IMR-90 (cell line): ENCODE measurements around the gene FJX1. TPM values are rescaled to one million over a fixed set of nuclear protein-coding genes. Genes with fewer than 3 reads are reported as not detected.
A peak's percentile ranks its signal among the peaks of the same experiment; 100 is the strongest.

Experiments
- ATAC-seq: fragments of 200-7000 bp; cut with Tn5 transposase; 2 replicates; pipeline ENCODE4 v1.9.1; 2020; ENCODE audit warnings: low read depth, mild to moderate bottlenecking, moderate library complexity
- BruUV-seq: library from RNA; stranded (reverse); fragments of 400-500 nt; replicated peaks from 2 replicates; lab custom pipeline; 2021; lab: Mats Ljungman, UMichigan
- CTCF ChIA-PET: fragments of 300-600 bp; formaldehyde crosslinking; extraction: SDS; loops from one replicate; lab custom pipeline; 2021; ENCODE audit warnings: antibody characterized with exemption; lab: Yijun Ruan, JAX
- POLR2A ChIA-PET: fragments of 300-600 bp; sonication (Branson Sonifier 250); formaldehyde crosslinking; loops from one replicate; lab custom pipeline; 2022; ENCODE audit warnings: antibody characterized with exemption; ENCODE audit not compliant: unreplicated experiment; lab: Charles Lee
- DNase-seq: peaks from one replicate; pipeline ENCODE4 v3.0.0; 2013
- H2AFZ ChIP-seq: replicated peaks from 2 replicates; pipeline ENCODE3; 2013; ENCODE audit warnings: low read length, mild to moderate bottlenecking; ENCODE audit not compliant: poor library complexity
- H2AK5ac ChIP-seq: 2 replicates; pipeline ENCODE4 v1.6.1; 2013; ENCODE audit warnings: low read depth, low read length, inconsistent platforms
- H2AK9ac ChIP-seq: replicated peaks from 2 replicates; pipeline ENCODE3; 2013; ENCODE audit warnings: mild to moderate bottlenecking, low read depth, low read length, moderate library complexity; ENCODE audit not compliant: poor library complexity
- H2BK120ac ChIP-seq: 2 replicates; pipeline ENCODE4 v1.6.1; 2013; ENCODE audit warnings: low read depth, low read length, inconsistent platforms
- H2BK15ac ChIP-seq: 3 replicates; pipeline ENCODE4 v1.6.1; 2013; ENCODE audit warnings: low read depth, low read length, inconsistent platforms
- H2BK20ac ChIP-seq: 2 replicates; pipeline ENCODE4 v1.6.1; 2013; ENCODE audit warnings: low read depth, mild to moderate bottlenecking, inconsistent platforms, low read length, moderate library complexity
- H2BK5ac ChIP-seq: 2 replicates; pipeline ENCODE4 v1.6.1; 2013; ENCODE audit warnings: mild to moderate bottlenecking, low read depth, low read length, inconsistent platforms; ENCODE audit not compliant: poor library complexity, severe bottlenecking
- H3K14ac ChIP-seq: replicated peaks from 2 replicates; pipeline ENCODE4 v1.6.1; 2013; ENCODE audit warnings: low read depth, low read length, inconsistent platforms
- H3K18ac ChIP-seq: 2 replicates; pipeline ENCODE4 v1.6.1; 2013; ENCODE audit warnings: low read depth, low read length, control low read depth
- H3K23ac ChIP-seq: 2 replicates; pipeline ENCODE4 v1.6.1; 2013; ENCODE audit warnings: low read depth, low read length, inconsistent platforms
- H3K27ac ChIP-seq: 2 replicates; pipeline ENCODE4 v1.5.1; 2013; ENCODE audit warnings: mild to moderate bottlenecking, control low read depth, low read length; ENCODE audit not compliant: insufficient read depth
- H3K27me3 ChIP-seq: 2 replicates; pipeline ENCODE4 v1.6.1; 2013; ENCODE audit warnings: low read length; ENCODE audit not compliant: control insufficient read depth, insufficient read depth
- H3K36me3 ChIP-seq: 2 replicates; pipeline ENCODE4 v1.6.1; 2013; ENCODE audit warnings: low read length, mixed read lengths; ENCODE audit not compliant: control insufficient read depth, insufficient read depth
- H3K4ac ChIP-seq: 2 replicates; pipeline ENCODE4 v1.6.1; 2013; ENCODE audit warnings: low read depth, low read length, inconsistent platforms
- H3K4me1 ChIP-seq: 2 replicates; pipeline ENCODE4 v1.6.1; 2013; ENCODE audit warnings: low read length, mixed read lengths; ENCODE audit not compliant: control insufficient read depth, insufficient read depth
- H3K4me2 ChIP-seq: 2 replicates; pipeline ENCODE4 v1.6.1; 2013; ENCODE audit warnings: low read depth, mild to moderate bottlenecking, control low read depth, low read length, moderate library complexity
- H3K4me3 ChIP-seq: 2 replicates; pipeline ENCODE4 v1.5.1; 2013; ENCODE audit warnings: low read depth, mild to moderate bottlenecking, control low read depth, low read length, moderate library complexity; ENCODE audit not compliant: insufficient read depth
- H3K56ac ChIP-seq: 2 replicates; pipeline ENCODE4 v1.6.1; 2013; ENCODE audit warnings: low read length, inconsistent platforms; ENCODE audit not compliant: insufficient read depth; ENCODE audit errors: extremely low read depth
- H3K79me1 ChIP-seq, 2 experiments: 2 replicates each; pipeline ENCODE4 v1.6.1; 2013; ENCODE audit warnings: low read length in 2 of 2, inconsistent platforms in 1 of 2, low read depth in 1 of 2
- H3K9ac ChIP-seq: 2 replicates; pipeline ENCODE4 v1.6.1; 2013; ENCODE audit warnings: low read depth, low read length, control low read depth
- H3K9me1 ChIP-seq: 2 replicates; pipeline ENCODE4 v1.6.1; 2013; ENCODE audit warnings: low read length, inconsistent platforms; ENCODE audit not compliant: insufficient read depth
- H3K9me3 ChIP-seq: 2 replicates; pipeline ENCODE4 v1.6.1; 2013; ENCODE audit warnings: low read length; ENCODE audit not compliant: control insufficient read depth, insufficient read depth
- H4K20me1 ChIP-seq: 2 replicates; pipeline ENCODE4 v1.6.1; 2013; ENCODE audit warnings: low read length, inconsistent platforms; ENCODE audit not compliant: insufficient read depth
- H4K5ac ChIP-seq: 2 replicates; pipeline ENCODE4 v1.6.1; 2013; ENCODE audit warnings: mild to moderate bottlenecking, low read depth, low read length, control low read depth
- H4K8ac ChIP-seq, 2 experiments: 2 replicates each; pipeline ENCODE4 v1.6.1; 2013; ENCODE audit warnings: low read depth in 2 of 2, low read length in 2 of 2, control low read depth in 1 of 2, inconsistent platforms in 1 of 2
- H4K91ac ChIP-seq: 2 replicates; pipeline ENCODE4 v1.6.1; 2013; ENCODE audit warnings: low read depth, low read length, inconsistent platforms; ENCODE audit not compliant: insufficient read depth
- FOS ChIP-seq: fragments of 150-350 bp; IDR thresholded peaks from 2 replicates; pipeline ENCODE4 v1.6.1; 2016; ENCODE audit warnings: low read depth, low read length
- MAFK ChIP-seq: IDR thresholded peaks from 2 replicates; pipeline ENCODE4 v1.6.1; 2012; ENCODE audit warnings: low read depth, low read length, improper control_type of control experiment
- MAZ ChIP-seq: IDR thresholded peaks from 2 replicates; pipeline ENCODE4 v1.6.1; 2012; ENCODE audit warnings: low read depth, mild to moderate bottlenecking, low read length, improper control_type of control experiment, moderate library complexity, borderline replicate concordance
- MXI1 ChIP-seq: IDR thresholded peaks from 2 replicates; pipeline ENCODE4 v1.6.1; 2012; ENCODE audit warnings: low read depth, mild to moderate bottlenecking, low read length, moderate library complexity, borderline replicate concordance
- NFE2L2 ChIP-seq: fragments of 150-350 bp; IDR thresholded peaks from 2 replicates; pipeline ENCODE4 v1.6.1; 2016; ENCODE audit warnings: low read depth, mild to moderate bottlenecking, low read length
- SMC3 ChIP-seq: fragments of 150-350 bp; IDR thresholded peaks from 2 replicates; pipeline ENCODE4 v1.6.1; 2016; ENCODE audit warnings: low read depth, mild to moderate bottlenecking, antibody characterized with exemption, low read length, moderate library complexity
- WGBS, 2 experiments: methylation state at CpG; one replicate each; pipeline versions ENCODE4 v1.1.5 to v1.1.7; 2013; ENCODE audit warnings: missing lambda C conversion rate in 2 of 2; ENCODE audit not compliant: insufficient read length in 1 of 2; ENCODE audit errors: extremely low coverage in 2 of 2; 5-methylcytosine and 5-hydroxymethylcytosine counted together
- dilution Hi-C: fragments of 300-500 bp; cut with HindIII; formaldehyde crosslinking; loops from one replicate; pipeline ENCODE4 v1.14.3; 2018; ENCODE audit warnings: low sequenced_read_pairs; ENCODE audit not compliant: unreplicated experiment
- in situ Hi-C: fragments of 300-500 bp; cut with MboI; formaldehyde crosslinking; loops from 3 replicates; pipeline ENCODE4 v1.14.3; 2019; ENCODE audit warnings: low sequenced_read_pairs, inconsistent platforms, mixed read lengths
- intact Hi-C: fragments of 100-400 bp; cut with micrococcal nuclease; formaldehyde crosslinking; loops from 2 replicates; pipeline ENCODE4 v1.10.0; 2022
- polyA plus RNA-seq, 3 experiments: library from polyadenylated mRNA; depleted of rRNA; stranded (reverse); fragments of >200 nt; gene quantifications; 2 replicates each; pipeline ENCODE4 v1.2.3, GENCODE V29; 2012; ENCODE audit warnings: low replicate concordance in 1 of 3
- total RNA-seq: library from RNA; depleted of rRNA; stranded (reverse); fragments of >200 nt; gene quantifications from 2 replicates; pipeline ENCODE4 v1.2.3, GENCODE V29; 2012
- TF ChIP-seq, protein P1 (sequence below): fragments of 150-350 bp; IDR thresholded peaks from 2 replicates; pipeline ENCODE4 v1.6.1; 2017; ENCODE audit warnings: mild to moderate bottlenecking, antibody characterized with exemption, low read length, low read depth
- TF ChIP-seq, protein P2 (sequence below): fragments of 150-350 bp; IDR thresholded peaks from 2 replicates; pipeline ENCODE4 v1.6.1; 2016; ENCODE audit warnings: low read depth, mild to moderate bottlenecking, low read length, moderate library complexity, borderline replicate concordance

FJX1 gene
- total and polyA plus RNA-seq, 2 of the 4 experiments (the other 2 are of a cell fraction), result 8.4 to 11.2 TPM

DNA sequence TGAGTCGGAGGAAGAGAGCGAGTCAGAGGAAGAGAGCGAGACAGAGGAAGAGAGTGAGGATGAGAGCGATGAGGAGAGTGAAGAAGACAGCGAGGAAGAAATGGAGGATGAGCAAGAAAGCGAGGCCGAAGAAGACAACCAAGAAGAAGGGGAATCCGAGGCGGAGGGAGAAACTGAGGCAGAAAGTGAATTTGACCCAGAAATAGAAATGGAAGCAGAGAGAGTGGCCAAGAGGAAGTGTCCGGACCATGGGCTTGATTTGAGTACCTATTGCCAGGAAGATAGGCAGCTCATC is 45.1 kb downstream of the FJX1 start:
- peaks cover 11% of the 10 kb centered on the region for H3K4me1 ChIP-seq
- BruUV-seq, result no TSS peak
- H2AFZ ChIP-seq, result peak overlapping the region; percentile 98
- H2BK5ac ChIP-seq, result peak overlapping the region; percentile 82
- TF ChIP-seq, protein P1, sequence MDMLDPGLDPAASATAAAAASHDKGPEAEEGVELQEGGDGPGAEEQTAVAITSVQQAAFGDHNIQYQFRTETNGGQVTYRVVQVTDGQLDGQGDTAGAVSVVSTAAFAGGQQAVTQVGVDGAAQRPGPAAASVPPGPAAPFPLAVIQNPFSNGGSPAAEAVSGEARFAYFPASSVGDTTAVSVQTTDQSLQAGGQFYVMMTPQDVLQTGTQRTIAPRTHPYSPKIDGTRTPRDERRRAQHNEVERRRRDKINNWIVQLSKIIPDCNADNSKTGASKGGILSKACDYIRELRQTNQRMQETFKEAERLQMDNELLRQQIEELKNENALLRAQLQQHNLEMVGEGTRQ, result no peak
- TF ChIP-seq SMC3, result no peak
- no peak for TF ChIP-seq NFE2L2
- no peak for TF ChIP-seq FOS
- TF ChIP-seq MAZ, result no peak
- TF ChIP-seq, protein P2, sequence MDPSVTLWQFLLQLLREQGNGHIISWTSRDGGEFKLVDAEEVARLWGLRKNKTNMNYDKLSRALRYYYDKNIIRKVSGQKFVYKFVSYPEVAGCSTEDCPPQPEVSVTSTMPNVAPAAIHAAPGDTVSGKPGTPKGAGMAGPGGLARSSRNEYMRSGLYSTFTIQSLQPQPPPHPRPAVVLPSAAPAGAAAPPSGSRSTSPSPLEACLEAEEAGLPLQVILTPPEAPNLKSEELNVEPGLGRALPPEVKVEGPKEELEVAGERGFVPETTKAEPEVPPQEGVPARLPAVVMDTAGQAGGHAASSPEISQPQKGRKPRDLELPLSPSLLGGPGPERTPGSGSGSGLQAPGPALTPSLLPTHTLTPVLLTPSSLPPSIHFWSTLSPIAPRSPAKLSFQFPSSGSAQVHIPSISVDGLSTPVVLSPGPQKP, result no peak
- no peak for TF ChIP-seq MXI1
- no peak for TF ChIP-seq MAFK
- in situ Hi-C loops (no loop called here), intact Hi-C loops (loop anchor here (2.0 kb wide), 2 partner anchors 41 to 177 kb away; no protein-coding TSS in a partner anchor), dilution Hi-C loops (no loop called here)
- H3K27me3 ChIP-seq, result no peaks in the 10 kb centered on the region
- ATAC-seq (no peak), DNase-seq (no peak)
- peaks cover 3% of the 10 kb centered on the region for H3K9me3 ChIP-seq
- peak overlapping the region; percentile 68 for H3K4me3 ChIP-seq
- H3K4me2 ChIP-seq, result peak overlapping the region; percentile 86
- peak overlapping the region; percentile 49; the same call in 1 of the 2 replicates for H3K14ac ChIP-seq
- H4K8ac ChIP-seq, result peak overlapping the region; percentile 87 to 93
- H3K36me3 ChIP-seq, result peaks cover 2% of the 10 kb centered on the region; the same call in 1 of the 2 replicates
- H2BK120ac ChIP-seq, result peak overlapping the region; percentile 62; the same call in 1 of the 2 replicates
- WGBS, 2 experiments, result 80% methylated on average over 6 of the region's 10 CpGs; no CpG with 5 or more reads in 1 of the 2 experiments
- H4K91ac ChIP-seq, result peak overlapping the region; percentile 69; the same call in 1 of the 2 replicates
- peak overlapping the region; percentile 88 for H2AK9ac ChIP-seq
- H3K79me1 ChIP-seq, result peaks cover 16 to 39% of the 10 kb centered on the region in 2 experiments
- H3K23ac ChIP-seq, result peak overlapping the region; percentile 13; the same call in 1 of the 2 replicates
- peak overlapping the region; percentile 52 for H3K18ac ChIP-seq
- H4K20me1 ChIP-seq, result peaks cover 8% of the 10 kb centered on the region; the same call in 1 of the 2 replicates
- H3K27ac ChIP-seq, result peak overlapping the region; percentile 85
- no peaks in the 10 kb centered on the region for H3K9me1 ChIP-seq
- no peak overlapping the region; the same call in 2 of the 3 replicates for H2BK15ac ChIP-seq
- peak overlapping the region; percentile 73 for H3K9ac ChIP-seq
- 0 out of 2 replicates have a peak overlapping the region, but pooled peaks have one; percentile 13 for H2BK20ac ChIP-seq
- H3K56ac ChIP-seq, result no peak overlapping the region
- H4K5ac ChIP-seq, result peak overlapping the region; percentile 81
- CTCF ChIA-PET, result no interaction called here
- peak overlapping the region; percentile 46 for H2AK5ac ChIP-seq
- peak overlapping the region; percentile 80 for H3K4ac ChIP-seq
- POLR2A ChIA-PET, result no interaction called here
